ENCODE results near the gene FOXD1. TPM values are rescaled to one million over a fixed set of nuclear protein-coding genes. Genes with fewer than 3 reads are reported as not detected.

FOXD1 gene
- total RNA-seq, 1 donor from 2014 or later = 2.8 TPM

- no peak overlapping the region for H3K27ac Mint-ChIP-seq (ENCODE audit: unreplicated experiment)
- H3K4me1 Mint-ChIP-seq (ENCODE audit: low read depth, unreplicated experiment) = no peaks in the 10 kb centered on the region
These were observed 37.7 kb upstream of the FOXD1 start for GRCh38 chr5:73486119-73486899.

DNA sequence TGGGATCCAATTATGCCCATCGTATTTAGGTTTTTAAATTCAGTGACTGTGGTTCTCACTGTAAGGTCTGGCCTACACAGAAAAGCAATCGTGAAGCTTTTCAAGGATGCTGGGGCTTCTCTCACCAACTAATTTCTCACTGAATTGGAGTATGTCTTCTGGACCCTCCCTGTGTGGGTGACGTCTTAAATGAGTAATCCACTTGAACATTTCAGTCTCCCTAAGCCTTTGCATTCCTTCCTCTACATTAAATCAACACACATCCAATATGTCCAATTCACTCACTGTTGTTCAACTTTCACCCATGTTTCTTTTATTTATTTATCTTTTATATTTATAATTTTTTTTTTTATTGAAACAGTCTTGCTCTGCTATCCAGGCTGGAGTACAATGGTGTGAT is 37.1 kb upstream of the FOXD1 start:
- H3K4me1 Mint-ChIP-seq (ENCODE audit: low read depth, unreplicated experiment) = no peaks in the 10 kb centered on the region
- TF ChIP-seq CTCF (IDR thresholded peaks at IDR 0.05; ENCODE audit: partially characterized antibody, unreplicated experiment) = no peak
- H3K9me3 Mint-ChIP-seq (ENCODE audit: unreplicated experiment) = no peaks in the 10 kb centered on the region
- H3K36me3 Mint-ChIP-seq (ENCODE audit: unreplicated experiment) = no peaks in the 10 kb centered on the region
- H3K4me3 Mint-ChIP-seq (ENCODE audit: unreplicated experiment) = no peak overlapping the region
- peaks cover 2% of the 10 kb centered on the region for H3K27me3 Mint-ChIP-seq (ENCODE audit: unreplicated experiment)
- H3K27ac Mint-ChIP-seq (ENCODE audit: unreplicated experiment) = no peak overlapping the region
- DNase-seq = no peak

More at GRCh38 chr5:73486119-73486899, 37.7 kb upstream of the FOXD1 start:
- no peak for DNase-seq
- no peaks in the 10 kb centered on the region for H3K9me3 Mint-ChIP-seq (ENCODE audit: unreplicated experiment)
- peaks cover 2% of the 10 kb centered on the region for H3K27me3 Mint-ChIP-seq (ENCODE audit: unreplicated experiment)
- no peaks in the 10 kb centered on the region for H3K36me3 Mint-ChIP-seq (ENCODE audit: unreplicated experiment)
- no peak for TF ChIP-seq CTCF (IDR thresholded peaks at IDR 0.05; ENCODE audit: partially characterized antibody, unreplicated experiment)
- no peak overlapping the region for H3K4me3 Mint-ChIP-seq (ENCODE audit: unreplicated experiment)

- H3K4me1 Mint-ChIP-seq (ENCODE audit: low read depth, unreplicated experiment) = no peaks in the 10 kb centered on the region
- H3K27ac Mint-ChIP-seq (ENCODE audit: unreplicated experiment) = no peak overlapping the region
- H3K36me3 Mint-ChIP-seq (ENCODE audit: unreplicated experiment) = no peaks in the 10 kb centered on the region
- no peak for DNase-seq
- H3K27me3 Mint-ChIP-seq (ENCODE audit: unreplicated experiment) = peaks cover 2% of the 10 kb centered on the region
- no peaks in the 10 kb centered on the region for H3K9me3 Mint-ChIP-seq (ENCODE audit: unreplicated experiment)
- no peak for TF ChIP-seq CTCF (IDR thresholded peaks at IDR 0.05; ENCODE audit: partially characterized antibody, unreplicated experiment)
- H3K4me3 Mint-ChIP-seq (ENCODE audit: unreplicated experiment) = no peak overlapping the region
These were observed 35.9 kb upstream of the FOXD1 start for GRCh38 chr5:73484511-73484910.

GRCh38 chr5:73483676-73484075 is 35.1 kb upstream of the FOXD1 start:
- no peak overlapping the region for H3K4me3 Mint-ChIP-seq (ENCODE audit: unreplicated experiment)
- DNase-seq = no peak
- no peaks in the 10 kb centered on the region for H3K9me3 Mint-ChIP-seq (ENCODE audit: unreplicated experiment)
- no peak overlapping the region for H3K27ac Mint-ChIP-seq (ENCODE audit: unreplicated experiment)
- TF ChIP-seq CTCF (IDR thresholded peaks at IDR 0.05; ENCODE audit: partially characterized antibody, unreplicated experiment) = no peak
- no peaks in the 10 kb centered on the region for H3K4me1 Mint-ChIP-seq (ENCODE audit: low read depth, unreplicated experiment)
- H3K36me3 Mint-ChIP-seq (ENCODE audit: unreplicated experiment) = no peaks in the 10 kb centered on the region
- H3K27me3 Mint-ChIP-seq (ENCODE audit: unreplicated experiment) = peaks cover 2% of the 10 kb centered on the region

DNA sequence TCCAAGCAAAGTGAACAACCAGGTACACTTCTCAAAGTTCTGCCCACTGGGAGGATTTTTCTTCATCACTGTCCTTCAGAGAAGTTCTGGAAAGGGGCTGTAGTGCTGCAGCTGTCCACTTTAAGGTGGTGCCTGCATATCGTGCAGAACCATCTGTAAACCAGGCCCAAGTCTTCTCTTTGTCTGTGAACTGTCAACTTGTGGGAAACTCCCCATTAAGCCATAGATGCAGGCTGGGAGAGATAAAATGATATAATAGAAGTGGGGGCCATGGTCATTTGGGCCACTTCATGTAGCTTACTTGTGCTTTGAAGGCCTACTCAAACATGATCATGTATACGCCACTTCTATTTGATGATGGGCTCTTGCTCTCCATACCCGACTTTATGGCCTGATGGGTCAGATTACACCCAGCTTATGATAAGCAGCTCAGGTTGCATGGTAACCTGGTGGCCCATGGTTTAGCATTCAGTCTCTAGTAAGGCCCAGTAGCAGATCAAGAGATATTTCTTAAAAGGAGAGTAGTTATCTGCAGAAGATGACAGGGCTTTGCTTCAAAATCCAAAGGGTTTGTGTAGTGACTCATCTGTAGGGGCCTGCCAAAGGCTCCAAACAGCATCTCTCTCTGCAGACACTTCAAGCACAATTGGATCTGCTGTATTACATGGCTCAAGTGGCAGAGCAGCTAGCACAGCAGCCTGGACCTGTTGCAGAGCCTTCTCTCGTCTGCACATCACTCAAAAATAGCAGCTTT is 34.0 kb upstream of the FOXD1 start:
- Mint-ChIP-seq H3K4me1 (ENCODE audit: low read depth, unreplicated experiment) (no peaks in the 10 kb centered on the region), H3K36me3 (ENCODE audit: unreplicated experiment) (no peaks in the 10 kb centered on the region), H3K27ac (ENCODE audit: unreplicated experiment) (no peak overlapping the region), H3K27me3 (ENCODE audit: unreplicated experiment) (peaks cover 2% of the 10 kb centered on the region), H3K4me3 (ENCODE audit: unreplicated experiment) (no peak overlapping the region), H3K9me3 (ENCODE audit: unreplicated experiment) (no peaks in the 10 kb centered on the region)
- TF ChIP-seq CTCF (IDR thresholded peaks at IDR 0.05; ENCODE audit: partially characterized antibody, unreplicated experiment) = no peak
- no peak for DNase-seq

All from glutamatergic neuron (in vitro differentiated cells).